Endothelial cell of umbilical vein (primary cell): ENCODE data around the gene OSCAR. TPM values are rescaled to one million over a fixed set of nuclear protein-coding genes. Genes with fewer than 3 reads are reported as not detected.

ENCODE experiments used
- BruUV-seq: library from RNA; stranded (reverse); fragments of 400-500 nt; replicated peaks from 2 replicates; lab custom pipeline; 2021; lab: Mats Ljungman, UMichigan
- CTCF ChIA-PET: fragments of 300-600, 350-600 bp; sonication (Branson Sonifier 250); formaldehyde crosslinking; loops from one replicate; lab custom pipeline; 2021; ENCODE audit warnings: antibody characterized with exemption, inconsistent platforms; lab: Charles Lee
- POLR2A ChIA-PET: fragments of 300-600, 350-600 bp; sonication (Branson Sonifier 250); formaldehyde crosslinking; loops from one replicate; lab custom pipeline; 2021; ENCODE audit warnings: antibody characterized with exemption, inconsistent platforms; lab: Charles Lee
- DNase-seq: peaks from one replicate; pipeline ENCODE4 v3.0.0-alpha.2; 2011; ENCODE audit warnings: low read depth, low spot score
- FAIRE-seq: peaks from 2 replicates; lab custom pipeline; 2011; peaks lifted over from hg19 to GRCh38; lab: Jason Lieb, UNC
- H2AFZ ChIP-seq: 2 replicates; pipeline ENCODE4 v1.6.0; 2012; ENCODE audit warnings: low read depth, low read length, control low read depth, inconsistent platforms
- H3K27ac ChIP-seq: 2 replicates; pipeline ENCODE4 v1.5.1; 2011; ENCODE audit warnings: low read depth, mild to moderate bottlenecking, control low read depth, low read length, moderate library complexity; ENCODE audit not compliant: insufficient read depth
- H3K27me3 ChIP-seq, 2 experiments: 2 replicates each; pipeline versions ENCODE4 v1.6.0 to v1.6.1; 2011; ENCODE audit warnings: low read length in 2 of 2, mixed read lengths in 1 of 2; ENCODE audit not compliant: control insufficient read depth in 2 of 2, insufficient read depth in 2 of 2
- H3K36me3 ChIP-seq, 2 experiments: 2 replicates in 1 of 2; 3 replicates in 1 of 2; pipeline ENCODE4 v1.5.1; 2011; ENCODE audit warnings: low read length in 2 of 2, mild to moderate bottlenecking in 1 of 2, moderate library complexity in 1 of 2; ENCODE audit not compliant: control insufficient read depth in 2 of 2, insufficient read depth in 2 of 2; ENCODE audit errors: extremely low read depth in 1 of 2
- H3K4me1 ChIP-seq: 3 replicates; pipeline ENCODE4 v1.5.1; 2011; ENCODE audit warnings: mild to moderate bottlenecking, low read length; ENCODE audit not compliant: control insufficient read depth, insufficient read depth; ENCODE audit errors: extremely low read depth
- H3K4me2 ChIP-seq: 2 replicates; pipeline ENCODE4 v1.6.1; 2011; ENCODE audit warnings: low read length, control low read depth, mixed read lengths; ENCODE audit not compliant: insufficient read depth
- H3K4me3 ChIP-seq, 3 experiments: fragments of 200-600 bp in 1 of 3; sonication (generic), shearing (Covaris generic) in 1 of 3; replicated peaks in 1 of 3; 2 replicates each; pipeline ENCODE4 v1.5.1; 2011 to 2016; ENCODE audit warnings: control low read depth in 3 of 3, low read length in 3 of 3, mild to moderate bottlenecking in 2 of 3, inconsistent platforms in 1 of 3, low read depth in 1 of 3, moderate library complexity in 1 of 3; ENCODE audit not compliant: insufficient read depth in 1 of 3
- H3K79me2 ChIP-seq: 2 replicates; pipeline ENCODE4 v1.6.0; 2012; ENCODE audit warnings: low read length, inconsistent platforms; ENCODE audit not compliant: control insufficient read depth, insufficient read depth
- H3K9ac ChIP-seq: replicated peaks from 2 replicates; pipeline ENCODE3; 2011; ENCODE audit warnings: low read length, control low read depth; ENCODE audit not compliant: insufficient read depth; ENCODE audit errors: extremely low read depth
- H3K9me1 ChIP-seq: replicated peaks from 3 replicates; pipeline ENCODE4 v1.6.0; 2011; ENCODE audit warnings: mild to moderate bottlenecking, low read length; ENCODE audit not compliant: control insufficient read depth, insufficient read depth; ENCODE audit errors: extremely low read depth
- H3K9me3 ChIP-seq: replicated peaks from 2 replicates; pipeline ENCODE4 v1.5.1; 2012; ENCODE audit warnings: low read length, inconsistent platforms; ENCODE audit not compliant: control insufficient read depth, insufficient read depth
- H4K20me1 ChIP-seq: replicated peaks from 2 replicates; pipeline ENCODE3; 2011; ENCODE audit warnings: mild to moderate bottlenecking, low read length; ENCODE audit not compliant: control insufficient read depth, insufficient read depth; ENCODE audit errors: extremely low read depth
- EZH2 ChIP-seq: IDR thresholded peaks from 2 replicates; pipeline ENCODE4 v1.6.1; 2012; ENCODE audit warnings: borderline replicate concordance, low read depth, mild to moderate bottlenecking, moderate library complexity, low read length, inconsistent platforms; ENCODE audit not compliant: severe bottlenecking
- FOS ChIP-seq: IDR thresholded peaks from 2 replicates; pipeline ENCODE4 v1.6.1; 2011; ENCODE audit warnings: mild to moderate bottlenecking, low read length, moderate library complexity, borderline replicate concordance; ENCODE audit not compliant: insufficient read depth
- GATA2 ChIP-seq: IDR thresholded peaks from 2 replicates; pipeline ENCODE4 v1.7.0; 2011; ENCODE audit warnings: low read depth, mild to moderate bottlenecking, moderate library complexity, mixed read lengths, low read length; ENCODE audit not compliant: insufficient read length, insufficient read depth
- JUN ChIP-seq: IDR thresholded peaks from 2 replicates; pipeline ENCODE4 v1.6.1; 2011; ENCODE audit warnings: borderline replicate concordance, low read depth; ENCODE audit not compliant: insufficient read length, insufficient read depth
- MYC ChIP-seq: IDR thresholded peaks from one replicate; pipeline ENCODE4 v1.6.1; 2011; ENCODE audit warnings: mild to moderate bottlenecking, low read depth, low read length
- POLR2A ChIP-seq: IDR thresholded peaks from 2 replicates; pipeline ENCODE4 v1.6.1; 2012; ENCODE audit warnings: low read depth, mild to moderate bottlenecking, control low read depth, low read length
- POLR2AphosphoS5 ChIP-seq: IDR thresholded peaks from 2 replicates; pipeline ENCODE4 v1.6.1; 2012; ENCODE audit warnings: low read depth, mild to moderate bottlenecking, control low read depth, low read length, moderate library complexity; ENCODE audit not compliant: insufficient read depth
- dilution Hi-C: fragments of 300-500 bp; cut with MboI; formaldehyde crosslinking; loops from one replicate; pipeline ENCODE4 v1.15.0; 2019; ENCODE audit warnings: low sequenced_read_pairs; ENCODE audit not compliant: extremely low pct_ligation_motif_present
- intact Hi-C: fragments of 100-400 bp; cut with micrococcal nuclease; formaldehyde crosslinking; loops from one replicate; pipeline ENCODE4 v1.10.0; 2022
- polyA plus RNA-seq, 4 experiments: library from polyadenylated mRNA; depleted of rRNA in 3 of 4; stranded (reverse) in 3 of 4; unstranded in 1 of 4; fragments of >200 nt; gene quantifications; 2 replicates each; pipeline versions ENCODE4 v1.2.1 to v1.2.3, GENCODE V29; 2011 to 2012; ENCODE audit warnings: missing spikeins in 1 of 4
- total RNA-seq: library from RNA; stranded (reverse); gene quantifications from 2 replicates; pipeline ENCODE4 v1.2.3, GENCODE V29; 2021
- TF ChIP-seq, protein P1 (sequence below): IDR thresholded peaks from 2 replicates; pipeline ENCODE4 v1.6.1; 2011; ENCODE audit not compliant: insufficient read depth, insufficient read length
- TF ChIP-seq, protein P2 (sequence below), 2 donors: IDR thresholded peaks; 1 replicate in 1 of 2; 2 replicates in 1 of 2; pipeline ENCODE4 v1.5.1; 2011; ENCODE audit warnings: low read length in 2 of 2, mild to moderate bottlenecking in 2 of 2, moderate library complexity in 2 of 2, control low read depth in 1 of 2, inconsistent platforms in 1 of 2, low read depth in 1 of 2; ENCODE audit not compliant: insufficient read depth in 1 of 2; ENCODE audit errors: extremely low read depth in 1 of 2

OSCAR gene
- total and polyA plus RNA-seq, 2 donors (not counting 3 experiments of a cell fraction or from before 2014, with no cell fraction given) = 0.08 TPM; not detected in 1

DNA sequence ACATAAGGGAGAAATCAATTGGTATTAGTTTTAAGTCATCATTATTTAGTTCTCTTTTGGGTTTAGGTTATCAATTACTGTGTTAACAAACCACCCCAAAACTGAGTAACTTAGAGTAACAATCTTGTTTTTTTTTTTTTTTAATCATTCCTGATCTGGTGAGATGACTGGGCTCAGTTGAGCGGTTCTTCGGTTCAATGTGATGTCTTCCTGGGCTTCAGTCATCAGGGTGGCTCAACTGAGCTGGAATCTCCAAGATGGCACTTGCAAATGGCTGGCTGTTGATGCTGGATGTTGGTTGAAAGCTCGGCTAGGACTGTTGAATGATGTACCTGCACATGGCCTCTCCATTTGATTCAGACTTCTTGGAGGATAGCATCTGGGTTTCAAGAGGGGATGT is 16.2 kb downstream of the OSCAR start:
- dilution Hi-C loops = no loop called here

More for the DNA sequence above, 16.2 kb downstream of the OSCAR start:
- Histone ChIP-seq H4K20me1 (no peaks in the 10 kb centered on the region), H3K4me3 (no peak overlapping the region), H3K36me3 (no peaks in the 10 kb centered on the region), H3K79me2 (no peaks in the 10 kb centered on the region), H3K4me2 (no peak overlapping the region), H3K9me1 (no peaks in the 10 kb centered on the region), H3K27ac (no peak overlapping the region), H2AFZ (no peak overlapping the region), H3K27me3 (no peaks in the 10 kb centered on the region), H3K9ac (no peak overlapping the region), H3K9me3 (no peaks in the 10 kb centered on the region), H3K4me1 (no peaks in the 10 kb centered on the region)
- POLR2A ChIA-PET = no interaction called here
- CTCF ChIA-PET = no interaction called here
- BruUV-seq = no TSS peak
- TF ChIP-seq MYC (no peak), GATA2 (no peak), FOS (no peak), POLR2AphosphoS5 (no peak), EZH2 (no peak), JUN (no peak), POLR2A (no peak)
- TF ChIP-seq, protein P1, sequence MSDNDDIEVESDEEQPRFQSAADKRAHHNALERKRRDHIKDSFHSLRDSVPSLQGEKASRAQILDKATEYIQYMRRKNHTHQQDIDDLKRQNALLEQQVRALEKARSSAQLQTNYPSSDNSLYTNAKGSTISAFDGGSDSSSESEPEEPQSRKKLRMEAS = no peak
- TF ChIP-seq, protein P2, sequence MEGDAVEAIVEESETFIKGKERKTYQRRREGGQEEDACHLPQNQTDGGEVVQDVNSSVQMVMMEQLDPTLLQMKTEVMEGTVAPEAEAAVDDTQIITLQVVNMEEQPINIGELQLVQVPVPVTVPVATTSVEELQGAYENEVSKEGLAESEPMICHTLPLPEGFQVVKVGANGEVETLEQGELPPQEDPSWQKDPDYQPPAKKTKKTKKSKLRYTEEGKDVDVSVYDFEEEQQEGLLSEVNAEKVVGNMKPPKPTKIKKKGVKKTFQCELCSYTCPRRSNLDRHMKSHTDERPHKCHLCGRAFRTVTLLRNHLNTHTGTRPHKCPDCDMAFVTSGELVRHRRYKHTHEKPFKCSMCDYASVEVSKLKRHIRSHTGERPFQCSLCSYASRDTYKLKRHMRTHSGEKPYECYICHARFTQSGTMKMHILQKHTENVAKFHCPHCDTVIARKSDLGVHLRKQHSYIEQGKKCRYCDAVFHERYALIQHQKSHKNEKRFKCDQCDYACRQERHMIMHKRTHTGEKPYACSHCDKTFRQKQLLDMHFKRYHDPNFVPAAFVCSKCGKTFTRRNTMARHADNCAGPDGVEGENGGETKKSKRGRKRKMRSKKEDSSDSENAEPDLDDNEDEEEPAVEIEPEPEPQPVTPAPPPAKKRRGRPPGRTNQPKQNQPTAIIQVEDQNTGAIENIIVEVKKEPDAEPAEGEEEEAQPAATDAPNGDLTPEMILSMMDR (IDR thresholded peaks at IDR 0.05; ENCODE audit: extremely low read depth in 1 of 2, insufficient read depth in 1 of 2, low read depth in 1 of 2, low read length in 2 of 2) = no peak
- intact Hi-C loops = no loop called here
- DNase-seq = no peak
- FAIRE-seq = no peak
